ENCODE results near the gene TPRG1. TPM values are rescaled to one million over a fixed set of nuclear protein-coding genes. Genes with fewer than 3 reads are reported as not detected.
A peak's percentile ranks its signal among the peaks of the same experiment; 100 is the strongest.

TPRG1 gene, protein sequence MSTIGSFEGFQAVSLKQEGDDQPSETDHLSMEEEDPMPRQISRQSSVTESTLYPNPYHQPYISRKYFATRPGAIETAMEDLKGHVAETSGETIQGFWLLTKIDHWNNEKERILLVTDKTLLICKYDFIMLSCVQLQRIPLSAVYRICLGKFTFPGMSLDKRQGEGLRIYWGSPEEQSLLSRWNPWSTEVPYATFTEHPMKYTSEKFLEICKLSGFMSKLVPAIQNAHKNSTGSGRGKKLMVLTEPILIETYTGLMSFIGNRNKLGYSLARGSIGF
- total RNA-seq, result 1.3 and 3.5 TPM in 2 replicates

DNA sequence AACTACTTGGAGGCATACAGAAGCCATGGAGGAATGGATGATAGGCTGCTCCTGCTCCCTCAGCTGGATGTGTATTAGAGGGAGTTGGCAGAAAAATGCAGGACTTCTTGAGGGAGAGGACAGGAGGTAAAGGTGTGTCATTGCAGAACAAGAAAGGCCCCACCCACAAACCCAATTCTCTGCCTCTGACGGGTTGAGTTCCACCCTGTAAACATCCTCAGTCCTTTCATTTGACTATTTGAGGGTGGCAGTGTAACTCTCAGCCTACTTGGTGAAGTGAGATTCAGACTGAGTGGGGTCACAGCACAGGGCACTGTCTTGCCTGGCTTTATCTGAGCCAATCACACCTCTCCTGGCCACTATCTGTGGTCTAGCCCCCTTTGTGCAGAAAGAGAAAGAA, at the start of gene TPRG1:
TSS of gene TPRG1 (plus strand) at position 265 of the 400 bp plus-strand sequence. CDS start 35,414 bp downstream, outside the sequence.
- TF ChIP-seq, protein P1, sequence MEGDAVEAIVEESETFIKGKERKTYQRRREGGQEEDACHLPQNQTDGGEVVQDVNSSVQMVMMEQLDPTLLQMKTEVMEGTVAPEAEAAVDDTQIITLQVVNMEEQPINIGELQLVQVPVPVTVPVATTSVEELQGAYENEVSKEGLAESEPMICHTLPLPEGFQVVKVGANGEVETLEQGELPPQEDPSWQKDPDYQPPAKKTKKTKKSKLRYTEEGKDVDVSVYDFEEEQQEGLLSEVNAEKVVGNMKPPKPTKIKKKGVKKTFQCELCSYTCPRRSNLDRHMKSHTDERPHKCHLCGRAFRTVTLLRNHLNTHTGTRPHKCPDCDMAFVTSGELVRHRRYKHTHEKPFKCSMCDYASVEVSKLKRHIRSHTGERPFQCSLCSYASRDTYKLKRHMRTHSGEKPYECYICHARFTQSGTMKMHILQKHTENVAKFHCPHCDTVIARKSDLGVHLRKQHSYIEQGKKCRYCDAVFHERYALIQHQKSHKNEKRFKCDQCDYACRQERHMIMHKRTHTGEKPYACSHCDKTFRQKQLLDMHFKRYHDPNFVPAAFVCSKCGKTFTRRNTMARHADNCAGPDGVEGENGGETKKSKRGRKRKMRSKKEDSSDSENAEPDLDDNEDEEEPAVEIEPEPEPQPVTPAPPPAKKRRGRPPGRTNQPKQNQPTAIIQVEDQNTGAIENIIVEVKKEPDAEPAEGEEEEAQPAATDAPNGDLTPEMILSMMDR (IDR thresholded peaks at IDR 0.05; ENCODE audit: insufficient read depth, low read depth, low read length), result no peak
- no peak within 1 kb of the TSS for H3K4me3 ChIP-seq (ENCODE audit: low read depth, low read length)
- DNase-seq (ENCODE audit: low read depth), result no peak

DNA sequence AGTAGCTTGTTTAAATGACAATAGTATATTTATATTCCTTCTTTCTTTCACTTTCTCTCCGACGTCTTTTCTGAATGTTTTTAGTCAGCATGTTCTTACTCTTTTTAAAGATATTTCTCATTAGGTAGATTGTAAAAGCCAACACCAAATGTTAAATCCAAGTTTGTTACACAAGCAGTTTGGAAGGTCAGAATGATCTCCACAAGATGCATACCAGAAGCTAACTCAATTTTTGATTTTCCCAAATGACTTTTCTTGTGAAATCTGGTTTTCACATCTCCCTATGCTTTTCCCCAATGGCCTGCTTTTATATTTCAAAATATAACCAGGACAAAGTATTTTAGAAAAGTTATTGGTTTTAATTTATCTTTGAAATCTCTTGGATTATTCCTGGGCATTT, 49.7 kb upstream of the TPRG1 start:
- TF ChIP-seq, protein P1 (IDR thresholded peaks at IDR 0.05; ENCODE audit: insufficient read depth, low read depth, low read length), result no peak
- DNase-seq (ENCODE audit: low read depth), result no peak
- H3K4me3 ChIP-seq (ENCODE audit: low read depth, low read length), result no peak overlapping the region

DNA sequence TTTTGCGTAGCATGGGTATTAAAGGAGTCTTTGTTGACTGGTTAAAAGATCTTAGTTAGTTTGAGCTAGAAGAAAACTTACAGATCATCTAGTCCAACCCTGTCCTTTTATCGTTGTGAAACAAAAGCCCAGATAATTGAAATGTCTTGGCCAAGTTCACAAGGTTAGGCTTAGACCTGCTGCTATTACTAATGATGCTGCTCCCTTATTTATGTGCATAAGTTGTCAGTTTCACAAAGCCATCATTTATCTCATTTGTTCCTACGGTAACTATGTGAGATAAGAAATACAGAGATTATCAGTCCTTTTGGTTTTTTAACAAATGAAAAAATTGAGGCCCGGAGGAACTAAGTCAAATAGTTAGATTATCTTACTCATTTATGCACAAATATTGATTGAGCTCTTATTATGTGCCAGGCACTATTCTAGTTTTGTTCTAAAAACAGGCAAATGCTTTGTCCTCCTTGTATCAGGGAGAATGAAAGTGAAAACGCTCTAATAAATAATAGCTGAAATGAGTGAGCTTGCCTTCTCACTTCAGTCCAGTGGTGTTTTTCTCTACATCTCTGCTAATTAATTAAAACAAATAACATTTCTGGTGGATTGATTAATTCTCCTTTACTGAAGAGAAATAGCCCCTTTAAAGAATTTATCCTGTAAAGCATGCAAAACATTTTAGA, 49.1 kb upstream of the TPRG1 start:
- no peak overlapping the region for H3K4me3 ChIP-seq (ENCODE audit: low read depth, low read length)
- TF ChIP-seq, protein P1 (IDR thresholded peaks at IDR 0.05; ENCODE audit: insufficient read depth, low read depth, low read length), result no peak
- DNase-seq (ENCODE audit: low read depth), result no peak

DNA sequence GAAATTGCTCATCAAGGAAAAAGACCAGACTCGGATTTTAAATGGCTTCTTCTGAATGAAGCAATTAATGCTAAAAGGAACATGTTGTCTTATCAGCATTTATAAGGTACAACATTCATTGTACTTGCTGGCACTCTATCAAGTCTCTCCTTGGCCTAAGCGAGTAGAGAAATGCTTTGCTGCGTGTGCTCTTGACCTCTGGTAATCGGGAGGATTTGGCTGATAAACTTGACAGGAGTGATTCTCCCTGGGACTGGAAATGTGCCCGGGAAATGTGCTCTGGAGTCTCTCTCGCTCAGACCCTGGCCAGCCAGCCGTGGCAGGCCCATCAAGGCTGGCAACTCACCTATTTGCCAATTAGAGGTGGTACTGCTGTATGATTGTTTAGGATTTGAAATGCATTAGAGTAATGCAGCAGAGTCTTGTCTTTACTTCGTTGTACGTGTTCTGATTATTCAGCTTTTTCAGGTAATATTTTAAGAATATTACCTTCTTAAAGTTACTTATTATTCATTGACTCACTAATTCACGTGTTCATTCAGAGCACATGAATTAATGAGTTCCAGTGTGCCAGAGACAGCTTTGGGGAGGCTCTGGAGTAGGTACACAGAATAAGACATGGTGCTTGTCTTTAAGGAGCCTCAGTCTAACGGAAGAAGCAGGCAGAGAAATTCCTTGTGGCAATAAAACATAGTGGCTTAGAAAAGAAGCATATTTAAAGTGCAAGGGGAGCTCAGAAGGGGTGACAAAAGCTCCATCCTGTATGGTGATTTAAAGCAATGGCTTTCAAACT, 48.0 kb upstream of the TPRG1 start:
- TF ChIP-seq, protein P1 (IDR thresholded peaks at IDR 0.05; ENCODE audit: insufficient read depth, low read depth, low read length), result no peak
- H3K4me3 ChIP-seq (ENCODE audit: low read depth, low read length), result no peak overlapping the region
- peak; percentile 84 for DNase-seq (ENCODE audit: low read depth)

DNA sequence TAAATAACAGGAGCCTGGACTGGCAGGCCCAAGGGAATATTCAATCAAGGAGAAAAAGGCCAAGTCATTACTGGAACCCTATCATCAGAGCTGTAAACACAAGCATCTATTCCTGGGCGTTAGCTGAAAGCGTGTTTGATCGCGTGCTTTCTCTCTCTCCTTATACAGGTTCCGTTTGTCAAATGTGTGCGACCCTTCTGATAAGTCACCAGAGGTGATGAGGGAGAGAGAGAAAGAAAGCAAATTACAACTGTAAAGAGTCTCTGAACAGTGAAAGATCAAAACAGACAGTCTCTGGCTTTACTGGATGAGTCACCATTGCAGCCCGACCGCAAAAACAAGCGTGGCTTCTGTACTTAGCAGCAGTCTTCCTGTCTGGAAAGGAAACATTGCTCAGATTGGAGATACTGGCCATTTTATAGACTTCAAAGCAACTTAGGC, 39.5 kb upstream of the TPRG1 start:
- TF ChIP-seq, protein P1 (IDR thresholded peaks at IDR 0.05; ENCODE audit: insufficient read depth, low read depth, low read length), result no peak
- no peak overlapping the region for H3K4me3 ChIP-seq (ENCODE audit: low read depth, low read length)
- DNase-seq (ENCODE audit: low read depth), result peak; percentile 95

DNA sequence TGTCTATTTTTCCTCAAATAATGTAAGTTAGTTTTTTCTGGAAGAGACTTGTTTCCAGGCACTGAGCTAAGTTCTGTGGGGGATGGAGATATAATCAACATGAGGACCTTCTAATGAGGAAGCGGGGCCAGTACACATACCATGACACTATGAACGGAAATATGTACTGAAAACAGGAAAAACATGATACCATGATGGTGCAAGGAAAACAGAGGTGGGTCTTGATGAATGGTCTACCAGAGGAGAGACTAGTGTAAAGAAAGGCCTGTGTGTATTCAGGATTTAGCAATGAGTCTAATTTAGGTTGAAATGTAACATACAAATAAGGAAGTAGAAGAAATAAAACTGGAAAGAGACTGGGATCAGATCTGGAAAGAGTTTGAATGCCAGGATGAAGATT, 38.9 kb upstream of the TPRG1 start:
- DNase-seq (ENCODE audit: low read depth), result no peak
- no peak overlapping the region for H3K4me3 ChIP-seq (ENCODE audit: low read depth, low read length)
- TF ChIP-seq, protein P1 (IDR thresholded peaks at IDR 0.05; ENCODE audit: insufficient read depth, low read depth, low read length), result no peak

Data from fibroblast of villous mesenchyme (primary cell).